ENCODE results near the gene UTS2R. TPM values are rescaled to one million over a fixed set of nuclear protein-coding genes. Genes with fewer than 3 reads are reported as not detected.

UTS2R gene
- total RNA-seq, 2 experiments from 2014 or later, result not detected

- Mint-ChIP-seq H3K9me3 (no peaks in the 10 kb centered on the region), H3K36me3 (ENCODE audit: low read depth) (no peaks in the 10 kb centered on the region), H3K4me3 (no peak overlapping the region), H3K4me1 (ENCODE audit: low read depth) (peaks cover 15% of the 10 kb centered on the region), H3K27ac (no peak overlapping the region), H3K27me3 (peaks cover 12% of the 10 kb centered on the region)
- intact Hi-C loops (cut with micrococcal nuclease), result loop anchor here (5.0 kb wide), 1 partner anchor 57 kb away; no protein-coding TSS in a partner anchor
- TF ChIP-seq CTCF (IDR thresholded peaks at IDR 0.05), result no peak
- no peak for DNase-seq
- POLR2A ChIA-PET, result no interaction called here
- no peak for ATAC-seq
- CTCF ChIA-PET, result interaction anchor here (0.7 kb wide), 1 partner anchor 196 kb away, joined by 3 read pairs; no protein-coding TSS in a partner anchor
These were observed 16.7 kb upstream of the UTS2R start for GRCh38 chr17:82354804-82355308.

GRCh38 chr17:82355770-82356427 lies 15.7 kb upstream of the UTS2R start:
- TF ChIP-seq CTCF (IDR thresholded peaks at IDR 0.05), result no peak
- POLR2A ChIA-PET, result no interaction called here
- H3K9me3 Mint-ChIP-seq, result no peaks in the 10 kb centered on the region
- peaks cover 12% of the 10 kb centered on the region for H3K4me1 Mint-ChIP-seq (ENCODE audit: low read depth)
- H3K4me3 Mint-ChIP-seq, result no peak overlapping the region
- no peak for ATAC-seq
- no peak overlapping the region for H3K27ac Mint-ChIP-seq
- CTCF ChIA-PET, result interaction anchor here (0.7 to 1.0 kb wide), 2 partner anchors 45 to 195 kb away, joined by 3 read pairs; no protein-coding TSS in a partner anchor
- H3K36me3 Mint-ChIP-seq (ENCODE audit: low read depth), result no peaks in the 10 kb centered on the region
- H3K27me3 Mint-ChIP-seq, result peaks cover 12% of the 10 kb centered on the region
- DNase-seq, result no peak
- intact Hi-C loops (cut with micrococcal nuclease), result no loop called here

- no peak for DNase-seq
- ATAC-seq, result no peak
- H3K27ac Mint-ChIP-seq, result no peak overlapping the region
- H3K36me3 Mint-ChIP-seq (ENCODE audit: low read depth), result no peaks in the 10 kb centered on the region
- H3K4me1 Mint-ChIP-seq (ENCODE audit: low read depth), result peaks cover 10% of the 10 kb centered on the region
- intact Hi-C loops (cut with micrococcal nuclease), result no loop called here
- CTCF ChIA-PET, result interaction anchor here (0.6 kb wide), 1 partner anchor 119 kb away, joined by 3 read pairs; no protein-coding TSS in a partner anchor
- POLR2A ChIA-PET, result no interaction called here
- TF ChIP-seq CTCF (IDR thresholded peaks at IDR 0.05), result no peak
- no peak overlapping the region for H3K4me3 Mint-ChIP-seq
- peaks cover 12% of the 10 kb centered on the region for H3K27me3 Mint-ChIP-seq
- H3K9me3 Mint-ChIP-seq, result no peaks in the 10 kb centered on the region
These were observed 14.7 kb upstream of the UTS2R start for GRCh38 chr17:82356845-82357355.

GRCh38 chr17:82357394-82357793 lies 14.2 kb upstream of the UTS2R start:
- no peaks in the 10 kb centered on the region for H3K36me3 Mint-ChIP-seq (ENCODE audit: low read depth)
- H3K4me1 Mint-ChIP-seq (ENCODE audit: low read depth), result peaks cover 10% of the 10 kb centered on the region
- no peak for DNase-seq
- TF ChIP-seq CTCF (IDR thresholded peaks at IDR 0.05), result no peak
- peaks cover 12% of the 10 kb centered on the region for H3K27me3 Mint-ChIP-seq
- no peaks in the 10 kb centered on the region for H3K9me3 Mint-ChIP-seq
- intact Hi-C loops (cut with micrococcal nuclease), result no loop called here
- ChIA-PET CTCF (interaction anchor here (0.6 to 1.3 kb wide), 3 partner anchors 36 to 118 kb away, joined by 3 to 4 read pairs (median 3); no protein-coding TSS in a partner anchor), POLR2A (no interaction called here)
- H3K4me3 Mint-ChIP-seq, result no peak overlapping the region
- no peak overlapping the region for H3K27ac Mint-ChIP-seq
- ATAC-seq, result no peak

Data from activated CD8-positive, alpha-beta T cell treated with anti-CD3 and anti-CD28 coated beads for 36 hours (primary cell).